ENCODE measurements around the gene MBTD1.

The MBTD1 gene

DNA sequence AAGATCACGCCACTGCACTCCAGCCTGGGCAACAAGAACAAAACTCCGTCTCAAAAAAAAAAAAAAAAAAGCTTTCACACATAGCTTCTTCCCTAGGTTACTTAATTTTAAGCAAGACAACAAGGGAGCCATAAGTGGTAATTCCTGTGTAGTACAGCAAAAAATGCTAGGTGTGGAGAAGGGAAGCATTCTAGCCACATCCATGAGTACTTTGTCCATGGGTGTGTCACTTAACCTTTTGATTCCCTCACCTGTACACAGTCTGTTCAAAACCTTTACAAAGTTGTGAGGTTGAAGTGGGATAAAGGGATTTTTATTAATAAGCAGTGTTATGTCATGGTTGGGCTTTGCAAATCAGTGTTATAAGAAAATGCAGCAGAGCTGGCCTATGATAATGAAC lies 89.1 kb downstream of the MBTD1 start:
- TF ChIP-seq CTCF (IDR thresholded peaks at IDR 0.05): no peak

DNA sequence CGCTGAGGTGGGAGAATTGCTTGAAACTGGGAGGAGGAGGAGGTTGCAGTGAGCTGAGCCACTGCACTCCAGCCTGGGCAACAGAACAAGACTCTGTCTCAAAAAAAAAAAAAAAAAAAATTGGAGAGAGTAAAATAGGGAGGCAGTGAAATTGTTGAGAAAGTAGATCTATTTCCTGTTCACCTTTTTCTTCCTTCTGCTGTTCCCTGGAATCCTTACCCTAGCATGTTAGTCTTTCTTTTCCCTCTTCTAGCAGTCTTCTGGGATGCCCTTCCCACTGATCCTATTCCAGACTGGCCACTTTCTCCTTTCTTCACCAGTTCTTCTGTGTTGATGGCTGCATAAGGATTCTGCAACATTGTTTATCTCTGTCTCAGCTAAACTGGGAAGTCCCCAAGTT lies 90.5 kb downstream of the MBTD1 start:
- no peak for TF ChIP-seq CTCF (IDR thresholded peaks at IDR 0.05)

DNA sequence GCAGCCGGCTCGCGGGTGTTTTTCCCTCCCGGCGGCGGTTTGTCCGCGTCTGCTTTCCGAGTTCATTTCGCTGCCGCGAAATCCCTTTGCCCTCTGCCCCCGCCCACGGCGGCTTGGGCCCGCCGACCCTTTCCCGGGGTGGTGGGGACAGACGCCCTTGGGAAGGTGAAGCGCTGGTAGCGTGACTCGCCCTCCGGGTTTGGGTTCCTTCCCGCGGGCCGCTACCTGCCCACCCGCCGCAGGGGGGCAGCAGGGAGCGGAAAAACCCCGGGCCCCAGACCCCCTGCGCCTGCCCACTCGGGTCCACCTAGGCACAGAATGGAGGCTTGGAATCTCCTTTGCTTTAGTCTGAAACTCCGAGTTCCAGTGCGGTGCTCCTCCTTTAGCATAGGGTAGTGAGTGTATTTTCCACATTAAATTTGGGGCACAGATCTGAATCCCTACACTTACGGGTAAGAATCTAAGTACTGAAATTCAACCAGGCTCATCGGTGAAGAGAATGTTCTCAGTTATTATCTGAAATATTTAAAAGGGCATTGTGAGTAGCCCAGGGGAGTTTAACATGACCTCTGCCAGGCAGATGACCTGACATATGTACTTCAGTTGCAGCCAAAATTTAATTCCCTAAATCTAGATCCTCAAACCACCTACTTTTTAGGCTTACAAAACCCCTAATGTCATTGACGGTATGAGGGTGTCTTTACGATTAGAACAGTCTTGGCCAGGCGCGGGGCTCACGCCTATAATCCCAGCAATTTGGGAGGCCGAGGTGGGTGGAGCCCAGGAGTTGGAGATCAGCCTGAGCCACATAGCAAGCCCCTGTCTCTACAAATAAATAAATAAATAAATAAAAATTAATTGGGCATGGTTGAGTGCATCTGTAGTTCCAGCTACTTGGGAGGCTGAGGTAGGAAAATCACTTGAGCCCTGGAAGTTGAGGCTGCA lies 92.6 kb downstream of the MBTD1 start:
- peak; percentile 86 for TF ChIP-seq CTCF (IDR thresholded peaks at IDR 0.05)

- no peak for TF ChIP-seq CTCF (IDR thresholded peaks at IDR 0.05)
Observed at GRCh38 chr17:51166198-51166986, 93.5 kb downstream of the MBTD1 start, which contains the start of gene NME2. Gene NME2 (plus strand): TSS chr17:51166411. CDS start chr17:51166831, 420 bp downstream.

GRCh38 chr17:51165680-51166197 lies 94.1 kb downstream of the MBTD1 start:
- TF ChIP-seq CTCF (IDR thresholded peaks at IDR 0.05): no peak

DNA sequence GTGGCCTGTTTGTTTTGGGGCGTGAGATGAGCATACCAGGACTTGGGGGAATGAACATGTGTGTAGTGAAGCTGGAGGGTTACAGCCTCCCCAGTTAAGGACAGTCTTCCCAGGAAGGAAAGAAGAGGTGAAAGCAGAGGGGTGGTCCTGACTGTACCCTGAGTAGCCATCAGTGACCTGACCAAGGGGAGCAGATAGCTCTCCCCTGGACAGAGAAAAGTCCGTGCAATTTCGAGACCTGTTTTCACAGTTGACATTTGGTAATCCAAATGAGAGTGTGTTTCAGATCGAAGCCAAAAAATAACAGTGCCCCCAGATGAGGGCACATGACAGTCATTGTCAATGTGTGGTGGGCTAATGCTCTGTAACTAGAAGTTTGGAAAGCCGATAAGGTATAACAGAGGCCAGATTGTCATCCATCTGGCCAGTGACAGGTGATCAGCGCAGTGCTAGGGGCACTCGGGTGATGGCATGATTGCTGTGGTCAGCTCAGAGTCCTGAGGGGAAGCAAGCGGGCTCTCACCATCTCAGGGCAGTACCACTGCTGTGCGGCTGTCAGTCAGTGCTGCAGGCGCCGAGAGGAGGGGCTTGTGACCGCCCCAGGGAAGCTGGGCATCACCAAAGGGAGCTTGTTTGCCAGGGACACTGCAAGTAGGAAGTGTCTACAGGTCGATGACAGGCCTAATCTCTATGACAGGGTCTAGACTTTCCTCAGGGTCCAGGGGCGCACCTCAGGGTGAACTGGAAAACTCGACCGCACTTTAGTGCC lies 94.8 kb downstream of the MBTD1 start:
- no peak for TF ChIP-seq CTCF (IDR thresholded peaks at IDR 0.05)

- TF ChIP-seq CTCF (IDR thresholded peaks at IDR 0.05): no peak
Observed at GRCh38 chr17:51161541-51161940, 98.3 kb downstream of the MBTD1 start.

Measured in LNCAP (cell line).